GM19193 (cell line): ENCODE data around the gene ELAVL2.

ENCODE experiments used
- POLR2A ChIP-seq: IDR thresholded peaks from 4 replicates; pipeline ENCODE4 v1.6.1; 2011; ENCODE audit not compliant: insufficient read depth, insufficient read length; ENCODE audit errors: extremely low read depth

ELAVL2 gene

GRCh38 chr9:23682352-23682751, 143.7 kb downstream of the ELAVL2 start:
- no peak for TF ChIP-seq POLR2A

GRCh38 chr9:23677446-23677845, 148.6 kb downstream of the ELAVL2 start:
- TF ChIP-seq POLR2A: no peak

- no peak for TF ChIP-seq POLR2A
These were observed 151.9 kb downstream of the ELAVL2 start for GRCh38 chr9:23674016-23674585.

- no peak for TF ChIP-seq POLR2A
These were observed 153.9 kb downstream of the ELAVL2 start for GRCh38 chr9:23672151-23672550.

- TF ChIP-seq POLR2A: no peak
These were observed 156.3 kb downstream of the ELAVL2 start for GRCh38 chr9:23669776-23670175.

- TF ChIP-seq POLR2A: no peak
These were observed 160.4 kb downstream of the ELAVL2 start for GRCh38 chr9:23665635-23666034.

- no peak for TF ChIP-seq POLR2A
These were observed 161.0 kb downstream of the ELAVL2 start for GRCh38 chr9:23665051-23665450.

GRCh38 chr9:23663946-23664345, 162.1 kb downstream of the ELAVL2 start:
- TF ChIP-seq POLR2A: no peak

GRCh38 chr9:23663536-23663935, 162.5 kb downstream of the ELAVL2 start:
- no peak for TF ChIP-seq POLR2A

- no peak for TF ChIP-seq POLR2A
These were observed 162.9 kb downstream of the ELAVL2 start for GRCh38 chr9:23663125-23663524.

- TF ChIP-seq POLR2A: no peak
These were observed 163.7 kb downstream of the ELAVL2 start for GRCh38 chr9:23662320-23662719.

- no peak for TF ChIP-seq POLR2A
These were observed 166.6 kb downstream of the ELAVL2 start for GRCh38 chr9:23659346-23660006.

GRCh38 chr9:23658376-23659258, 167.4 kb downstream of the ELAVL2 start:
- TF ChIP-seq POLR2A: no peak

GRCh38 chr9:23651051-23651450, 175.0 kb downstream of the ELAVL2 start:
- TF ChIP-seq POLR2A: no peak

GRCh38 chr9:23648651-23649050, 177.4 kb downstream of the ELAVL2 start:
- TF ChIP-seq POLR2A: no peak

GRCh38 chr9:23644896-23645295, 181.1 kb downstream of the ELAVL2 start:
- no peak for TF ChIP-seq POLR2A
